B cell (primary cell): ENCODE results near the gene IL20. TPM values are rescaled to one million over a fixed set of nuclear protein-coding genes. Genes with fewer than 3 reads are reported as not detected.

Experiments
- ATAC-seq: fragments of 200-7000 bp; cut with Tn5 transposase; one replicate; pipeline ENCODE4 v1.10.0; 2021; ENCODE audit warnings: low read depth, mild to moderate bottlenecking, moderate number of reproducible peaks, moderate library complexity
- CTCF ChIA-PET: fragments of 350-600 bp; sonication (Branson Sonifier 250); formaldehyde crosslinking; loops from one replicate; lab custom pipeline; 2021; ENCODE audit warnings: antibody characterized with exemption, inconsistent platforms; lab: Charles Lee
- POLR2A ChIA-PET: fragments of 350-600 bp; sonication (Branson Sonifier 250); formaldehyde crosslinking; loops from one replicate; lab custom pipeline; 2021; ENCODE audit warnings: antibody characterized with exemption; lab: Charles Lee
- DNase-seq: peaks from one replicate; pipeline ENCODE4 v3.0.0; 2013
- H2AFZ ChIP-seq: 2 replicates; pipeline ENCODE4 v1.6.1; 2012; ENCODE audit warnings: mild to moderate bottlenecking, low read depth, low read length; ENCODE audit not compliant: insufficient read depth, poor library complexity, severe bottlenecking
- H3K27ac ChIP-seq, 2 donors: 1 replicate in 1 of 2; 2 replicates in 1 of 2; pipeline ENCODE4 v1.5.1; 2012 to 2013; ENCODE audit warnings: low read length in 2 of 2, mild to moderate bottlenecking in 2 of 2, moderate library complexity in 1 of 2
- H3K27me3 ChIP-seq, 4 experiments: fragments of 200-600 bp in 1 of 4; sonication (generic) in 1 of 4; replicated peaks in 1 of 4; 1 replicate in 2 of 4; 2 replicates in 2 of 4; pipeline versions ENCODE4 v1.6.1 to v1.7.0; 2013 to 2016; ENCODE audit warnings: low read length in 3 of 4, mild to moderate bottlenecking in 2 of 4, mixed read lengths in 1 of 4, moderate library complexity in 1 of 4; ENCODE audit not compliant: insufficient read depth in 4 of 4, control insufficient read depth in 3 of 4; ENCODE audit errors: control extremely low read depth in 1 of 4
- H3K36me3 ChIP-seq, 2 experiments: replicated peaks in 1 of 2; 1 replicate in 1 of 2; 2 replicates in 1 of 2; pipeline versions ENCODE4 v1.6.1 to v1.7.1; 2013; ENCODE audit warnings: low read length in 1 of 2; ENCODE audit not compliant: insufficient read depth in 2 of 2, control insufficient read depth in 1 of 2; ENCODE audit errors: control extremely low read depth in 1 of 2, extremely low read depth in 1 of 2
- H3K4me1 ChIP-seq, 2 donors: fragments of 200-600 bp in 1 of 2; sonication (generic) in 1 of 2; 1 replicate in 1 of 2; 2 replicates in 1 of 2; pipeline versions ENCODE4 v1.5.1 to v1.6.1; 2013 to 2017; ENCODE audit warnings: low read length in 2 of 2; ENCODE audit not compliant: control insufficient read depth in 2 of 2, insufficient read depth in 2 of 2
- H3K4me2 ChIP-seq: replicated peaks from 2 replicates; pipeline ENCODE3; 2012; ENCODE audit warnings: mild to moderate bottlenecking, low read depth, low read length; ENCODE audit not compliant: poor library complexity, severe bottlenecking
- H3K4me3 ChIP-seq, 5 experiments: fragments of 200-600 bp in 1 of 5; sonication (generic) in 1 of 5; 1 replicate in 3 of 5; 2 replicates in 2 of 5; pipeline versions ENCODE4 v1.5.1 to v1.7.0; 2011 to 2016; ENCODE audit warnings: low read length in 4 of 5, mild to moderate bottlenecking in 4 of 5, low read depth in 2 of 5, control low read depth in 1 of 5, moderate library complexity in 1 of 5; ENCODE audit not compliant: insufficient read depth in 1 of 5; ENCODE audit errors: control extremely low read depth in 1 of 5, extremely low read depth in 1 of 5
- H3K79me2 ChIP-seq: fragments of 200-600 bp; sonication (generic); one replicate; pipeline ENCODE4 v1.6.0; 2016; ENCODE audit warnings: low read length; ENCODE audit not compliant: control insufficient read depth, insufficient read depth
- H3K9ac ChIP-seq: fragments of 200-600 bp; sonication (generic); 2 replicates; pipeline ENCODE4 v1.6.1; 2017; ENCODE audit warnings: mild to moderate bottlenecking, low read length, moderate library complexity
- H3K9me3 ChIP-seq, 3 donors: one replicate each; pipeline versions ENCODE4 v1.6.1 to v1.7.1; 2013; ENCODE audit warnings: low read length in 2 of 3; ENCODE audit not compliant: control insufficient read depth in 2 of 3, insufficient read depth in 1 of 3; ENCODE audit errors: control extremely low read depth in 1 of 3
- H4K20me1 ChIP-seq: 2 replicates; pipeline ENCODE4 v1.6.0; 2012; ENCODE audit warnings: mild to moderate bottlenecking, low read length; ENCODE audit not compliant: insufficient read depth, control insufficient read depth, poor library complexity, severe bottlenecking
- H3K27ac Mint-ChIP-seq: one replicate; pipeline ENCODE4 v1.8.0; 2021; ENCODE audit warnings: mixed read lengths
- H3K27me3 Mint-ChIP-seq: one replicate; pipeline ENCODE4 v1.8.0; 2021; ENCODE audit warnings: mixed read lengths
- H3K4me1 Mint-ChIP-seq: one replicate; pipeline ENCODE4 v1.8.0; 2021; ENCODE audit warnings: mixed read lengths
- H3K4me3 Mint-ChIP-seq: one replicate; pipeline ENCODE4 v1.8.0; 2021; ENCODE audit warnings: mixed read lengths
- H3K9me3 Mint-ChIP-seq: one replicate; pipeline ENCODE4 v1.8.0; 2022; ENCODE audit warnings: mixed read lengths; ENCODE audit not compliant: insufficient read depth
- CTCF ChIP-seq: fragments of 200-600 bp; IDR thresholded peaks from one replicate; pipeline ENCODE4 v1.8.0; 2022; ENCODE audit warnings: antibody characterized with exemption, mild to moderate bottlenecking
- EZH2 ChIP-seq: IDR thresholded peaks from 2 replicates; pipeline ENCODE4 v1.6.1; 2012; ENCODE audit warnings: borderline replicate concordance, low read depth, mild to moderate bottlenecking, moderate library complexity, low read length; ENCODE audit not compliant: insufficient read depth, poor library complexity, severe bottlenecking
- WGBS: methylation state at CpG from one replicate; pipeline ENCODE4 v1.1.5; 2013; ENCODE audit warnings: missing lambda C conversion rate; ENCODE audit not compliant: insufficient coverage; 5-methylcytosine and 5-hydroxymethylcytosine counted together
- intact Hi-C: fragments of 100-400 bp; cut with micrococcal nuclease; formaldehyde crosslinking; loops from one replicate; pipeline ENCODE4 v1.10.0; 2022
- polyA plus RNA-seq: library from polyadenylated mRNA; depleted of rRNA; stranded (reverse); fragments of >200 nt; gene quantifications from 2 replicates; pipeline ENCODE4 v1.2.3, GENCODE V29; 2012
- total RNA-seq, 2 donors: library from RNA; stranded (reverse); fragments of 120-200 nt in 1 of 2; gene quantifications; 1 replicate in 1 of 2; 2 replicates in 1 of 2; pipeline versions ENCODE4 v1.2.3 to v1.2.4, GENCODE V29; 2013 to 2022

The IL20 gene
- total and polyA plus RNA-seq, 2 donors (not counting 1 experiment from before 2014, with no cell fraction given), result not detected

DNA sequence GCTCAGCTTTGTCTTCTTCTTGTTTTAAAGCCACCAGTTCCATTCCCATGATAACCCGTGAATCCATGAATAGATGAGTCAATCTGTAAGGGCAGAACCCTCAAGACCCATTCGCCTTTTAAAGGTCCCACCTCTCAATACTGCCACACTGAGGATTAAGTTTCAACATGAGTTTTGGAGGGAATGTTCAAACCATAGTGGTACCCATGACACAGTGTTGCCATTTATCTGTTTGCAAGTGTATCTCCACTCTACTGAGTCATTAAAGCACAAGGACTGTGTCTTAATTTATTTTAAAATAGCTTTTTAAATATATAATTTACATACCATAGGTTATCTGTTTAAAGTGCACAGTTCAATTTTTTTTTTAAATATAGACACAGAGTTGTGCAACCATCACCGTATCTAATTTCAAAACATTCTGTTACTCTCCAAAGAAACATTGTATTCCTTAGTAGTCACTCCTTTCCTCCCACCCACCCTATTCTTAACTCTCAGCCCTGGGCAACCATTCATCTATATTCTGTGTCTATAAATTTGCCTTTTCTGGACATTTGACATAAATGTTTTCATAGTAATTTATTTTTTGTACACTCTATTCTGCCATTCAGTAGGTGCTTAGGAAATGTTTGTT lies 27.0 kb downstream of the IL20 start:
- Histone ChIP-seq H3K36me3 (no peaks in the 10 kb centered on the region), H3K9ac (no peak overlapping the region), H3K4me1 (peaks cover 0 to 9% of the 10 kb centered on the region in 2 donors), H3K27ac (no peak overlapping the region), H3K27me3 (no peaks in the 10 kb centered on the region), H4K20me1 (no peaks in the 10 kb centered on the region), H3K4me3 (no peak overlapping the region), H3K9me3 (no peaks in the 10 kb centered on the region), H3K4me2 (no peak overlapping the region), H3K79me2 (no peaks in the 10 kb centered on the region), H2AFZ (no peak overlapping the region)
- intact Hi-C loops, result no loop called here
- DNase-seq (no peak), ATAC-seq (no peak)
- no peak overlapping the region for H3K4me3 Mint-ChIP-seq
- no peak overlapping the region for H3K27ac Mint-ChIP-seq
- 100% methylated on average over 1 of the region's 3 CpGs for WGBS
- H3K9me3 Mint-ChIP-seq, result no peaks in the 10 kb centered on the region
- POLR2A ChIA-PET, result no interaction called here
- TF ChIP-seq CTCF (no peak), EZH2 (no peak)
- peaks cover 14% of the 10 kb centered on the region for H3K4me1 Mint-ChIP-seq
- H3K27me3 Mint-ChIP-seq, result no peaks in the 10 kb centered on the region
- CTCF ChIA-PET, result interaction anchor here (0.6 to 1.5 kb wide), 6 partner anchors 11 to 83 kb away, joined by 3 to 6 read pairs (median 4); no protein-coding TSS in a partner anchor

DNA sequence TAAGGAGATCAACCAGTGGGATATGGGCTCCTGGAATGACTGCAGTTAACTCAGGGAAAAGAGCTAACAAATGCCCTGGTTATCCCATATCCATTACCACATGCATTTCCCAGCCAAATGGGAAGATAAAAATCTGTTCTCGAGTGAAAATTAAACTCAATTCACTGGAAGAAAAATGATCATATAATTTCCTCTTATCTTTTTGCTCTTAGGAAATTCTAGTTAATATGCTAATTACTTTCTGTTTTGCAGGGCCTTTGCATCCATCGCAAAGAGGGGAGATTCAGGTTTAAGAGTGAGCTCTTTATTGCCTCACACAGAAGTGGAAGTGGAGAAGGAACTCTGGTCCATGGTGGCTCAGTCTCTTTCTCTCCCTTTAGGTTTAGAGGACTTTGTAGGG lies 28.0 kb downstream of the IL20 start:
- H3K9ac ChIP-seq, result no peak overlapping the region
- ChIA-PET POLR2A (no interaction called here), CTCF (interaction anchor here (1.2 to 1.5 kb wide), 3 partner anchors 19 to 83 kb away, joined by 4 to 6 read pairs (median 5); no protein-coding TSS in a partner anchor)
- Mint-ChIP-seq H3K27ac (no peak overlapping the region), H3K4me1 (peaks cover 16% of the 10 kb centered on the region), H3K9me3 (no peaks in the 10 kb centered on the region), H3K27me3 (no peaks in the 10 kb centered on the region), H3K4me3 (no peak overlapping the region)
- H3K27me3 ChIP-seq, result no peaks in the 10 kb centered on the region
- intact Hi-C loops, result no loop called here
- WGBS, result no CpG with 5 or more reads among the region's 2 CpGs
- ATAC-seq, result no peak
- H2AFZ ChIP-seq, result no peak overlapping the region
- H3K79me2 ChIP-seq, result no peaks in the 10 kb centered on the region
- H3K4me1 ChIP-seq, result peaks cover 0 to 9% of the 10 kb centered on the region in 2 donors
- no peaks in the 10 kb centered on the region for H3K9me3 ChIP-seq
- no peak for TF ChIP-seq EZH2
- no peak for TF ChIP-seq CTCF
- H3K36me3 ChIP-seq, result no peaks in the 10 kb centered on the region
- no peaks in the 10 kb centered on the region for H4K20me1 ChIP-seq
- H3K4me3 ChIP-seq, result no peak overlapping the region
- no peak overlapping the region for H3K27ac ChIP-seq
- DNase-seq, result no peak
- no peak overlapping the region for H3K4me2 ChIP-seq
